ENCODE measurements around the gene ITGBL1. TPM values are rescaled to one million over a fixed set of nuclear protein-coding genes. Genes with fewer than 3 reads are reported as not detected.
A peak's percentile ranks its signal among the peaks of the same experiment; 100 is the strongest.

Gene ITGBL1
- total and polyA plus RNA-seq, 2 of the 4 experiments (the other 2 are of a cell fraction), result 22.2 to 24.2 TPM

DNA sequence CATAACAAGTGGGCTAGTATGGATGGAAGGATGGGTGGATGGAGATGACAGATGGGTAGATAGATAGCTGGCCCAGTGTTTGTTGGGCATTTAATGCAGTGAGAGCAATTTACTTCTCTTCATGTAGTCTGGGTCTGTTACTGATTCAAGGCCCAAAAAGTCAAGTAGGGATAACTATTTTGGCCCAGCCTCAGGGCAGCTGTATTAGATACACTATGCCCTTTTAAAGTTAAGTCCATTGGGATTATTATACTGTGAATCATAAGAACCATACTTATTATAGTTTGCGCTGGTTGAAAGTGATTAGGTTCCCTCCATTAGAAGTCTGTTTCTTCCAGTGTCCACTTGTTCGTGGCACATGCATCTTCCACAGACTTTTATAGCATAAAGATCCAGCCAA, 4.7 kb downstream of the ITGBL1 start:
- BruUV-seq (replicated peaks), result no TSS peak
- Histone ChIP-seq H3K9me3 (ENCODE audit: control insufficient read depth, insufficient read depth, low read length) (no peaks in the 10 kb centered on the region), H2BK15ac (ENCODE audit: low read depth, low read length) (peak overlapping the region; percentile 75), H3K4me3 (ENCODE audit: insufficient read depth, low read depth, low read length) (no peak overlapping the region), H2BK5ac (ENCODE audit: low read depth, low read length, poor library complexity, severe bottlenecking) (peak overlapping the region; percentile 96), H3K23ac (ENCODE audit: low read depth, low read length) (peak overlapping the region; percentile 78; the same call in 1 of the 2 replicates), H2BK20ac (ENCODE audit: low read depth, low read length) (peak overlapping the region; percentile 96), H2AFZ (replicated peaks; ENCODE audit: low read length, poor library complexity) (no peak overlapping the region), H3K4ac (ENCODE audit: low read depth, low read length) (peak overlapping the region; percentile 95), H3K4me2 (ENCODE audit: low read depth, low read length) (no peak overlapping the region), H3K27ac (ENCODE audit: insufficient read depth, low read length) (peak overlapping the region; percentile 99; the same call in 1 of the 2 replicates), H2BK120ac (ENCODE audit: low read depth, low read length) (peak overlapping the region; percentile 97), H4K91ac (ENCODE audit: insufficient read depth, low read depth, low read length) (peak overlapping the region; percentile 43; the same call in 1 of the 2 replicates), H3K9ac (ENCODE audit: low read depth, low read length) (no peak overlapping the region), H2AK5ac (ENCODE audit: low read depth, low read length) (peak overlapping the region; percentile 90; the same call in 1 of the 2 replicates), H3K18ac (ENCODE audit: low read depth, low read length) (peak overlapping the region; percentile 91), H3K79me1 (ENCODE audit: low read depth in 1 of 2, low read length in 2 of 2) (no peaks in the 10 kb centered on the region; a peak in 1 of 4 replicates), H4K8ac (ENCODE audit: low read depth in 2 of 2, low read length in 2 of 2) (peak overlapping the region; percentile 69 to 86; a peak in 3 of 4 replicates), H3K27me3 (ENCODE audit: control insufficient read depth, insufficient read depth, low read length) (no peaks in the 10 kb centered on the region), H3K36me3 (ENCODE audit: control insufficient read depth, insufficient read depth, low read length) (no peaks in the 10 kb centered on the region), H3K14ac (replicated peaks; ENCODE audit: low read depth, low read length) (peak overlapping the region; percentile 83), H2AK9ac (replicated peaks; ENCODE audit: low read depth, low read length, poor library complexity) (no peak overlapping the region), H3K9me1 (ENCODE audit: insufficient read depth, low read length) (no peaks in the 10 kb centered on the region), H4K5ac (ENCODE audit: low read depth, low read length) (peak overlapping the region; percentile 84; the same call in 1 of the 2 replicates), H4K20me1 (ENCODE audit: insufficient read depth, low read length) (no peaks in the 10 kb centered on the region), H3K4me1 (ENCODE audit: control insufficient read depth, insufficient read depth, low read length) (peaks cover 23% of the 10 kb centered on the region), H3K56ac (ENCODE audit: extremely low read depth, insufficient read depth, low read length) (no peak overlapping the region)
- intact Hi-C loops (cut with micrococcal nuclease), result loop anchor here (10.0 kb wide), 1 partner anchor 828 kb away; no protein-coding TSS in a partner anchor
- ChIA-PET POLR2A (ENCODE audit: unreplicated experiment) (no interaction called here), CTCF (no interaction called here)
- in situ Hi-C loops (cut with MboI; ENCODE audit: low sequenced_read_pairs), result no loop called here
- dilution Hi-C loops (cut with HindIII; ENCODE audit: low sequenced_read_pairs, unreplicated experiment), result no loop called here
- ATAC-seq (ENCODE audit: low read depth), result no peak
- TF ChIP-seq, protein P1, sequence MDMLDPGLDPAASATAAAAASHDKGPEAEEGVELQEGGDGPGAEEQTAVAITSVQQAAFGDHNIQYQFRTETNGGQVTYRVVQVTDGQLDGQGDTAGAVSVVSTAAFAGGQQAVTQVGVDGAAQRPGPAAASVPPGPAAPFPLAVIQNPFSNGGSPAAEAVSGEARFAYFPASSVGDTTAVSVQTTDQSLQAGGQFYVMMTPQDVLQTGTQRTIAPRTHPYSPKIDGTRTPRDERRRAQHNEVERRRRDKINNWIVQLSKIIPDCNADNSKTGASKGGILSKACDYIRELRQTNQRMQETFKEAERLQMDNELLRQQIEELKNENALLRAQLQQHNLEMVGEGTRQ (IDR thresholded peaks at IDR 0.05; ENCODE audit: low read depth, low read length), result no peak
- no peak for TF ChIP-seq MAZ (IDR thresholded peaks at IDR 0.05; ENCODE audit: borderline replicate concordance, low read depth, low read length)
- no peak for TF ChIP-seq MXI1 (IDR thresholded peaks at IDR 0.05; ENCODE audit: borderline replicate concordance, low read depth, low read length)
- no peak for TF ChIP-seq RFX5 (IDR thresholded peaks at IDR 0.05; ENCODE audit: low read depth, low read length)
- TF ChIP-seq, protein P2, sequence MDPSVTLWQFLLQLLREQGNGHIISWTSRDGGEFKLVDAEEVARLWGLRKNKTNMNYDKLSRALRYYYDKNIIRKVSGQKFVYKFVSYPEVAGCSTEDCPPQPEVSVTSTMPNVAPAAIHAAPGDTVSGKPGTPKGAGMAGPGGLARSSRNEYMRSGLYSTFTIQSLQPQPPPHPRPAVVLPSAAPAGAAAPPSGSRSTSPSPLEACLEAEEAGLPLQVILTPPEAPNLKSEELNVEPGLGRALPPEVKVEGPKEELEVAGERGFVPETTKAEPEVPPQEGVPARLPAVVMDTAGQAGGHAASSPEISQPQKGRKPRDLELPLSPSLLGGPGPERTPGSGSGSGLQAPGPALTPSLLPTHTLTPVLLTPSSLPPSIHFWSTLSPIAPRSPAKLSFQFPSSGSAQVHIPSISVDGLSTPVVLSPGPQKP (IDR thresholded peaks at IDR 0.05; ENCODE audit: borderline replicate concordance, low read depth, low read length), result no peak
- TF ChIP-seq MAFK (IDR thresholded peaks at IDR 0.05; ENCODE audit: low read depth, low read length), result no peak
- TF ChIP-seq CHD1 (IDR thresholded peaks at IDR 0.05; ENCODE audit: low read depth, low read length), result no peak
- no peak for TF ChIP-seq CEBPB (IDR thresholded peaks at IDR 0.05; ENCODE audit: low read depth, low read length)
- no peak for TF ChIP-seq RAD21 (IDR thresholded peaks at IDR 0.05; ENCODE audit: low read length)
- no peak for TF ChIP-seq RCOR1 (IDR thresholded peaks at IDR 0.05; ENCODE audit: insufficient replicate concordance, low read length)
- no peak for TF ChIP-seq BHLHE40 (IDR thresholded peaks at IDR 0.05; ENCODE audit: low read depth, low read length)
- TF ChIP-seq NFE2L2 (IDR thresholded peaks at IDR 0.05; ENCODE audit: low read depth, low read length), result no peak
- DNase-seq, result no peak
- WGBS, 2 experiments (ENCODE audit: extremely low coverage in 2 of 2, insufficient read length in 1 of 2), result no CpG with 5 or more reads among the region's 2 CpGs

Data from IMR-90 (cell line).